ENCODE data around the gene CTCF.

- no peak for TF ChIP-seq CTCF (conservative IDR thresholded peaks at IDR 0.05; ENCODE audit: low read length)
- no peak for TF ChIP-seq EZH2phosphoT487 (IDR thresholded peaks at IDR 0.05; ENCODE audit: borderline replicate concordance)
These were observed 123.2 kb downstream of the CTCF start for GRCh38 chr16:67685388-67686112.
